ENCODE data around the gene MYO1F. TPM values are rescaled to one million over a fixed set of nuclear protein-coding genes. Genes with fewer than 3 reads are reported as not detected.

Gene MYO1F
- total RNA-seq, 1 donor from 2014 or later, result 0.33 TPM

DNA sequence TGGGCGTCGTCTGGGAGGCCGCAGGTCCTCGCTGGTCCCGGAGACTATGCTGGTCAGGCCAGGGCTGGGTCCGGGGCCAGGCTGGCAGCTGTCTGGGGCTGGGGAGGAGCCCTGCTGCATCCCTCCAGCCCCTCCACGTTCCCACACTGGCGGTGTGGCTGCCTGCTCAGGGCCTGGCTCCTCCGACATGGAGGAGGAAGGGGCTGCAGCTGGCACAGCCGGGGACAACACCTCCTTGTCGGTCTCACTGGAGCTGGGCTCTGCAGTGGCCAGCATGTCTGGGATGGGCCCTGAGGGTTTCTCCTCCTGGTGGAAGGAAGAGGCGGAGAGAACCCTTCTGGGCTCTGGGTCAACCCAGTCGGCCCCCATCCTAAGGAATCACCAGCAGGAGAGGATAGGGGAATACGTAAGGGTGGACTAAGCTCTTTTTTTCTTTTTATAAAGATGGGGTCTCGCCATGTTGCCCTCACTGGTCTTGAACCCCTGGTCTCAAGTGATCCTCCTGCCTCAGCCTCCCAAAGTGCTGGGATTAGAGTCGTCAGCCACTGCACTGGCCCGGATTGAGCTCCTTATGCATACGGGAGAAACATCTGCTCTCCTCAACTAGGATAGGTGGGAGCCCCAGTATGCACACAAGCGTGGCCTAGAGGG lies 64.1 kb downstream of the MYO1F start:
- Mint-ChIP-seq H3K9me3 (peaks cover 3% of the 10 kb centered on the region), H3K4me3 (peak overlapping the region; percentile 94), H3K4me1 (peaks cover 20% of the 10 kb centered on the region), H3K27me3 (ENCODE audit: low read depth) (peaks cover 5% of the 10 kb centered on the region), H3K27ac (ENCODE audit: unreplicated experiment) (peak overlapping the region; percentile 100), H3K36me3 (ENCODE audit: low read depth) (peaks cover 3% of the 10 kb centered on the region)
- no peak for DNase-seq (ENCODE audit: low read depth, low spot score)
- TF ChIP-seq, protein P1, sequence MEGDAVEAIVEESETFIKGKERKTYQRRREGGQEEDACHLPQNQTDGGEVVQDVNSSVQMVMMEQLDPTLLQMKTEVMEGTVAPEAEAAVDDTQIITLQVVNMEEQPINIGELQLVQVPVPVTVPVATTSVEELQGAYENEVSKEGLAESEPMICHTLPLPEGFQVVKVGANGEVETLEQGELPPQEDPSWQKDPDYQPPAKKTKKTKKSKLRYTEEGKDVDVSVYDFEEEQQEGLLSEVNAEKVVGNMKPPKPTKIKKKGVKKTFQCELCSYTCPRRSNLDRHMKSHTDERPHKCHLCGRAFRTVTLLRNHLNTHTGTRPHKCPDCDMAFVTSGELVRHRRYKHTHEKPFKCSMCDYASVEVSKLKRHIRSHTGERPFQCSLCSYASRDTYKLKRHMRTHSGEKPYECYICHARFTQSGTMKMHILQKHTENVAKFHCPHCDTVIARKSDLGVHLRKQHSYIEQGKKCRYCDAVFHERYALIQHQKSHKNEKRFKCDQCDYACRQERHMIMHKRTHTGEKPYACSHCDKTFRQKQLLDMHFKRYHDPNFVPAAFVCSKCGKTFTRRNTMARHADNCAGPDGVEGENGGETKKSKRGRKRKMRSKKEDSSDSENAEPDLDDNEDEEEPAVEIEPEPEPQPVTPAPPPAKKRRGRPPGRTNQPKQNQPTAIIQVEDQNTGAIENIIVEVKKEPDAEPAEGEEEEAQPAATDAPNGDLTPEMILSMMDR (conservative IDR thresholded peaks at IDR 0.05), result no peak

DNA sequence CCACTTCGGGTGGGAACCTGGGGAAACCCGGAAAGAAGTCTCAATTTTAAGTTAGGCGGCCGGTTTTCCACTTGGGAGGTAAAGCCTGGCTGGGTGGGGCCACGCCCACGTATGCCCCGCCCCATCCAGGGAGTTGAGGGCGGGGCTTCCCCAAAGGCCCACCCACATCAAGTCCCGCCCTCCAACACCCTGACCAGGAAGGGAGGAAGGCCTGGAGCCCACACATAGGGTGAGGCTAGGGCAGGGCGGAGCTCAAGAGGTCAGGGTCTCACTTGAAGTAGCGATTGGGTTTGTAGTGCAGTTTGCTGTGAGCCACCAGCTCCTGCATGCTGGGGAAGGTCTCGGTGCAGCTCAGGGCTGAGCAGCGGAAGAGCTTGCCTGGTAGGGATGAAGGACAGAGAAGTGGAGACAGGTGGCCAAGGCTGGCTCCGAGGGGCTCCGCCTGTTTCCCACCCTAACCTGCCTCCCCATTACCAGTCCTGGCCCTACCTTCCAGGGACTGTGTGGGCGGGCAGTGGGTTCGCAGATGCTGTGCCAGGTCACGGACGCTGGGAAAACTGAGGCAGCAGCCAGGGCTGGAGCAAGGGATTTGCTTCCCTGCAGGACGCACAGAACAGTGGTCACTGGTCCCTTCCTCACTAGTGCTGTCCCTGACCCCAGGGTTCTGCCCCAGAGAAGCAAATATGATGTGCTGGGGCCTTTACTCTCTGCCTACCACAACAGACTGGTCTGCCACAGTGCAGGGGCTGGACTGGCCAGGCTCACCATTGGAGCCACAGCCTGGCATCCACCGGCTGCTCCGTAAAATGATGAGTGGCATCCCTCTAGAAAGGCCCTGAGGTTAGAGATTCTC lies 64.9 kb downstream of the MYO1F start:
- H3K27ac Mint-ChIP-seq (ENCODE audit: unreplicated experiment), result no peak overlapping the region
- H3K36me3 Mint-ChIP-seq (ENCODE audit: low read depth), result peaks cover 3% of the 10 kb centered on the region
- peaks cover 3% of the 10 kb centered on the region for H3K9me3 Mint-ChIP-seq
- TF ChIP-seq, protein P1 (conservative IDR thresholded peaks at IDR 0.05), result no peak
- H3K4me3 Mint-ChIP-seq, result peak overlapping the region; percentile 64
- H3K4me1 Mint-ChIP-seq, result peaks cover 20% of the 10 kb centered on the region
- no peak for DNase-seq (ENCODE audit: low read depth, low spot score)
- peaks cover under 1% of the 10 kb centered on the region for H3K27me3 Mint-ChIP-seq (ENCODE audit: low read depth)

DNA sequence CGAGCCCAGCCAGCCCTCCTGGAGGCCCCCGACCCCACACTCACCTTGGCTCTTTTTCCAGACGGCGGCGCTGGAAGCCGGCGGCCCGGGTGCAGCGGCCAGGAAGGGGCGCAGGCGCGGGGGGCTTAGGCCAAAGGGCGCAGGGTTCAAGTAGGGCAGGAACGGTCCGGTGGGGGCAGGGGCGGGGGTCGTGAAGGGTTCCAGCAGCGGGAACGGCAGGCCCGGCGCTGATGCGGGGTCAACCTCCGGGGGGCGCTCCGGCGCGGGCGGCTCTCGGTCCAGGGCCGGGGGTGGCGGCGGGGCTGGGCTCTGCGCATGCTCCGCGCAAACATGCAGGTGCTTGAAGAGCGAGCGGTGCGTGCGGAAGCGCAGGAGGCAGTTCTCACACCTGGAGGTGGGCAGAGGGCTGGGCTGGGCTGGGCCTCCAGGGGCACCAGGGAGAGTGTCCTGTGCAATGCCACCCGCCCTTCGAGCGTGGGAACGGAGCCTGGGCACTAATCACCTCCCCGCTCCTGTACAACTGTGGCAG lies 65.6 kb downstream of the MYO1F start:
- H3K27ac Mint-ChIP-seq (ENCODE audit: unreplicated experiment), result no peak overlapping the region
- H3K4me3 Mint-ChIP-seq, result no peak overlapping the region
- DNase-seq (ENCODE audit: low read depth, low spot score), result no peak
- peaks cover 3% of the 10 kb centered on the region for H3K36me3 Mint-ChIP-seq (ENCODE audit: low read depth)
- H3K4me1 Mint-ChIP-seq, result peaks cover 20% of the 10 kb centered on the region
- no peaks in the 10 kb centered on the region for H3K27me3 Mint-ChIP-seq (ENCODE audit: low read depth)
- peaks cover 3% of the 10 kb centered on the region for H3K9me3 Mint-ChIP-seq
- TF ChIP-seq, protein P1 (conservative IDR thresholded peaks at IDR 0.05), result no peak

DNA sequence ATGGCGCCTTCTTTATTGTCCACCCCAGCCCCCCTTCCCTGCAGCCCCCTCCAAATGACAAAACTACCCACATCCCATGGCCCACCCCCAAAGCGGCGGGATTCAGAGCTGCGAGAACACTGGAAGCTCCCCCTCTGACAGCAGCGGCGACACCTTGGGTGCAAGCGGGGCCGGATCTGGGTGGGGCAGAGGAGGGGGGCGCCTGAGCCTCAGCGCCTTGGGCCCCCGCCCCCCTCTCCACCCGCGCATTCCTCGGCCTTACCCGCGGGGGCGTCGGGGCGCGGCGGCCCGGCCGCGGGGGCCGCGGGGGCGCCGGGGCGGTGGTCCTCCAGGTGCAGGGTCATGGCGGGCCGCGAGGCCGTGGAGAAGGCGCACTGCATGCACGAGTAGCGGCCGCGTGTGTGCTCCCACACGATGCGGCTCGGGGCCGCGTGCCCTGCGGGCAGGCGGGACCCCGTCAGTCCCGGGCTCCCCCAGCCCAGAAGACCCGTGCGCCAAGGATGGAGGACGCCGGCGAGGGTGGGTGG lies 66.6 kb downstream of the MYO1F start:
- Mint-ChIP-seq H3K27ac (ENCODE audit: unreplicated experiment) (no peak overlapping the region), H3K4me1 (peaks cover 26% of the 10 kb centered on the region), H3K4me3 (no peak overlapping the region), H3K36me3 (ENCODE audit: low read depth) (peaks cover 3% of the 10 kb centered on the region), H3K9me3 (peaks cover 3% of the 10 kb centered on the region), H3K27me3 (ENCODE audit: low read depth) (no peaks in the 10 kb centered on the region)
- DNase-seq (ENCODE audit: low read depth, low spot score), result no peak
- TF ChIP-seq, protein P1 (conservative IDR thresholded peaks at IDR 0.05), result no peak

DNA sequence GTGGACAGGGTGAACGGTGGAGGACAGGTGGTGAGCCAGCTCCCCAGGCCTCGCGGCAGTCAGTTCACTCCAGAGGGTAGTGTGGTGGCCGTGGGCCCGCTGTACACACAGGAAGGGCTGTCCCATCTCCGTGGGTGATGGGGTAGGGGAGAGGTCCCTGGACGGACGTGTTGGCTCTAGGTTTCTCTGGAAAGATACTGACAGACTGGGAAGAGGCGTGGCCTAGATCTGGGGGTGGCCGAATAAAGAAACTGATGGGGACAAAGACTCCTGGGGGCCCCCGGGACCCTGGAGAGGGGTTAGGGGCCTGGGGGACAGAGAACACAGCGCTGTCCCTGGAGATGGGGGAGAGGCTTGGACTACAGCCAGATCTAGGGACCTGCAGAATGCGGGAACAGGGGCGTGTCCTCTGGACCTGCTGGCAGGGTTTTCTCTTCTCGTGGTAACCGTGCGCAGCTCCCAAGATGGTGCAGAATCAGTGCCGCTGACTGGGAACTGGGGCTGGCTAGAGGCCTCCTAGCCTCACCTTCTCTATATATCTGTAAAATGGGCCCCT lies 70.8 kb downstream of the MYO1F start:
- Mint-ChIP-seq H3K4me3 (peak overlapping the region; percentile 88), H3K27ac (ENCODE audit: unreplicated experiment) (peak overlapping the region; percentile 90), H3K36me3 (ENCODE audit: low read depth) (no peaks in the 10 kb centered on the region), H3K27me3 (ENCODE audit: low read depth) (no peaks in the 10 kb centered on the region), H3K9me3 (no peaks in the 10 kb centered on the region), H3K4me1 (peaks cover 8% of the 10 kb centered on the region)
- TF ChIP-seq, protein P1 (conservative IDR thresholded peaks at IDR 0.05), result peak; percentile 7
- no peak for DNase-seq (ENCODE audit: low read depth, low spot score)
